Coronary artery (tissue), 2 donors: ENCODE data around the gene PNPLA7.
"Not testable (repeated sequence)": the region's sequence is repeated elsewhere in the genome, so short reads cannot be mapped to it uniquely, and the experiment has no call there.

ENCODE experiments used
- DNase-seq: peaks from one replicate; pipeline ENCODE4 v3.0.0-alpha.2; 2017; ENCODE audit warnings: low spot score
- H3K27ac ChIP-seq, 2 donors: fragments of 200-600 bp; sonication (generic); one replicate each; pipeline ENCODE4 v1.5.1; 2016 to 2019
- H3K4me3 ChIP-seq: fragments of 200-600 bp; sonication (generic); 2 replicates; pipeline ENCODE4 v1.5.1; 2016; ENCODE audit warnings: mild to moderate bottlenecking, moderate library complexity
- TF ChIP-seq, protein P1 (sequence below): fragments of 200-600 bp; sonication (generic); IDR thresholded peaks from one replicate; pipeline ENCODE4 v1.5.1; 2019; ENCODE audit warnings: antibody characterized with exemption

PNPLA7 gene

DNA sequence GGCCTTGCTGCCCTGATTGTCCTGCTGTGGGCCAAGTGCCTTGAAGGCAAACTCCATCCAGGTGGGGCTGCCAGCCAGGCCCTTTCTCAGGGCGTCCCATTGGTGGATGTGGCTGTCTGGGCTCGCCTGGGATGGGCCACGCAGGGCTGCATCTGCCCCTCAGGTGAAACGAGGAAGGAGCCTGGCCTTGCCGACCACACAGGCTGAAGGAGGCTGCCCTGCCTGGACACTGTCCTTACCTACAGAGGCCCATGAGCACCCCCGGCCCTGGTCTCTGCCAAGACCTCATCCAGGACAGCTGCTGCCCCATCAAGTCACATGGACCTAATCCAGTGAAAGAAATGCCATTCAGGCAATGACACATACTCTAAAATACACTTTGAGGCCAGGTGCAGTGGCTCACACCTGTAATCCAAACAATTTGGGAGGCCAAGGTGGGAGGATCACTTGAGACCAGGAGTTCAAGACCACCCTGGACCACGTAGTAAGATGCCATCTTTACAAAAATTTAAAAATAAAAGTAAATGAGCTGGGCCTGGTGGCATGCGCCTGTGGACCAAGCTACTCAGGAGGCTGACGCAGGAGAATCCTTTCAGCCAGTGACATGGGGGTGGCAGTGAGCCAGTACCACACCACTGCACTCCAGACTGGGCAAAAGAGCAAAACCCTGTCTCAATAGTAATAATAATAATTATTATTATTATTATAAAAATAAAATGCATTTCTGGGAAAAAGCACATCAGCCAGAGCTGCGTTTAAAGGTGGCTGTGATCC lies 33.9 kb downstream of the PNPLA7 start:
- Histone ChIP-seq H3K27ac (no peak overlapping the region), H3K4me3 (no peak overlapping the region)
- no peak for DNase-seq
- TF ChIP-seq, protein P1, sequence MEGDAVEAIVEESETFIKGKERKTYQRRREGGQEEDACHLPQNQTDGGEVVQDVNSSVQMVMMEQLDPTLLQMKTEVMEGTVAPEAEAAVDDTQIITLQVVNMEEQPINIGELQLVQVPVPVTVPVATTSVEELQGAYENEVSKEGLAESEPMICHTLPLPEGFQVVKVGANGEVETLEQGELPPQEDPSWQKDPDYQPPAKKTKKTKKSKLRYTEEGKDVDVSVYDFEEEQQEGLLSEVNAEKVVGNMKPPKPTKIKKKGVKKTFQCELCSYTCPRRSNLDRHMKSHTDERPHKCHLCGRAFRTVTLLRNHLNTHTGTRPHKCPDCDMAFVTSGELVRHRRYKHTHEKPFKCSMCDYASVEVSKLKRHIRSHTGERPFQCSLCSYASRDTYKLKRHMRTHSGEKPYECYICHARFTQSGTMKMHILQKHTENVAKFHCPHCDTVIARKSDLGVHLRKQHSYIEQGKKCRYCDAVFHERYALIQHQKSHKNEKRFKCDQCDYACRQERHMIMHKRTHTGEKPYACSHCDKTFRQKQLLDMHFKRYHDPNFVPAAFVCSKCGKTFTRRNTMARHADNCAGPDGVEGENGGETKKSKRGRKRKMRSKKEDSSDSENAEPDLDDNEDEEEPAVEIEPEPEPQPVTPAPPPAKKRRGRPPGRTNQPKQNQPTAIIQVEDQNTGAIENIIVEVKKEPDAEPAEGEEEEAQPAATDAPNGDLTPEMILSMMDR, result no peak

- DNase-seq, result no peak
- Histone ChIP-seq H3K27ac (no peak overlapping the region), H3K4me3 (no peak overlapping the region)
- TF ChIP-seq, protein P1, result no peak
Measured at GRCh38 chr9:137515338-137515724, 34.9 kb downstream of the PNPLA7 start.

GRCh38 chr9:137514691-137515337 lies 35.4 kb downstream of the PNPLA7 start:
- TF ChIP-seq, protein P1, result no peak
- no peak for DNase-seq
- Histone ChIP-seq H3K27ac (no peak overlapping the region), H3K4me3 (no peak overlapping the region)

DNA sequence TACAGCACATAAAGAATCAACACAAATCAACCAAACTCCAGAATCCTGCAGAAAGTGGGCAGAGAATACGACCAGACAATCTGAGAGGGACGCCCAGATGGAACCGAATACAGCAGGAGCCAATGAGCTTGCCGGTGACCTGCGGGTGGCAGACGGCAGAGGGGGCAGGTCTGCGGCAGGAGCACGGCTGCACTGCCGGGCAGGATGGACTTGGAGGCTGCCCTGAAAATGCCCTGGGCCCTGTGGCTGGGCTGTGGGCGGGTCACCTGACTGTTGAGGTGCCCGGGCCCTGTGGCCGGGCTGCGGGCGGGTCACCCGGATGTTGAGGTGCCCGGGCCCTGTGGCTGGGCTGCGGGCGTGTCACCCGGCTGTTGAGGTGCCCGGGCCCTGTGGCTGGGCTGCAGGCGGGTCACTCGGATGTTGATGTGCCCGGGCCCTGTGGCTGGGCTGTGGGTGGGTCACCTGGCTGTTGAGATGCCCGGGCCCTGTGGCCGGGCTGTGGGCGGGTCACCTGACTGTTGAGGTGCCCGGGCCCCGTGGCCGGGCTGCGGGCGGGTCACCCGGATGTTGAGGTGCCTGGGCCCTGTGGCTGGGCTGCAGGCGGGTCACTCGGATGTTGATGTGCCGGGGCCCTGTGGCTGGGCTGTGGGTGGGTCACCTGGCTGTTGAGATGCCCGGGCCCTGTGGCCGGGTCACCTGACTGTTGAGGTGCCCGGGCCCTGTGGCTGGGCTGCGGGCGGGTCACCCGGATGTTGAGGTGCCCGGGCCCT lies 36.2 kb downstream of the PNPLA7 start:
- not testable (repeated sequence) for DNase-seq, H3K4me3 ChIP-seq, H3K27ac ChIP-seq

DNA sequence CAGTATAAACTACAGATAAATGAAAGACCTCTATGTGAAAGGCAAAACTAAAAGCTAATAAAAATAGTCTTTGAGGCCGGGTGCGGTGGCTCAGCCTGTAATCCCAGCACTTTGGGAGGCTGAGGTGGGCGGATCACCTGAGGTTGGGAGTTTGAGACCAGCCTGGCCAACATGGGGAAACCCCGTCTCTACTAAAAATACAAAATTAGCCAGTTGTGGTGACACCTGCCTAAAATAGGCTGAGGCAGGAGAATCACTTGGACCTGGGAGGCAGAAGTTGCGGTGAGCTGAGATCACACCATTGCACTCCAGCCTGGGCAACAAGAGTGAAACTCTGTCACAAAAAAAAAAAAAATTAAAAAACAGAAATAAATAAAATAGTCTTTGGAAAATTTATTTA lies 37.1 kb downstream of the PNPLA7 start:
- H3K4me3 ChIP-seq, H3K27ac ChIP-seq, DNase-seq: not testable (repeated sequence)

DNA sequence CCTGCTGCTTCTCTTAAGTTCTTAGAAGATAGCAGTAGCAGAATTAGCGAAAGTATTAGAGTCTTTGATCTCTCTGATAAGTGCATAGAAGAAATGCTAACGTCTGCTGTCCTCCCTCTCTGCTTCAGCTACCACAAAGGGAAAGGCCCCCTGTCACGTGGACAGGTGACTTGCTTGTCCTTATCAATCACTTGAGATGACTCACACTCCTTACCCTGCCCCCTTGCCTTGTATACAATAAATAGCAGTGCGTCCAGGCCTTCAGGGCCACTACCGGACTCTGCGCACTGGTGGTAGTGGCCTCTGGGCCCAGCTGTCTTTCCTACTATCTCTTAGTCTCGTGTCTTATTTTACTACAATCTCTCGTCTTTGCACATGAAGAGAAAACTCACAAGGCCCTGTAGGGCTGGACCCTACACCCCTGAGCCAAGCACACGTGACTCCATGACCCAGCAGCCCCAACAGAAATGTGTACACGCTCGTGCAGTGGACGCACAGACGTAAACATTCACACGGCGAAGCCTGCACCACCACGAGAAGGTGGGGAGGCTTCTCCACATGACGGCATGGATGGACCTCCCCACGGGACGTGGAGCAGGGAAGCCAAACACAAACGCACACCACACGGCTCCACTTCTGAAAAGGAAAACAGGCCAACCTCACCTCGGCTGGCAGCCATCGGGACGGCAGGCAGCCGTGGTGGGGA lies 38.3 kb downstream of the PNPLA7 start:
- TF ChIP-seq, protein P1, result no peak
- Histone ChIP-seq H3K27ac (no peak overlapping the region), H3K4me3 (no peak overlapping the region)
- DNase-seq, result no peak

DNA sequence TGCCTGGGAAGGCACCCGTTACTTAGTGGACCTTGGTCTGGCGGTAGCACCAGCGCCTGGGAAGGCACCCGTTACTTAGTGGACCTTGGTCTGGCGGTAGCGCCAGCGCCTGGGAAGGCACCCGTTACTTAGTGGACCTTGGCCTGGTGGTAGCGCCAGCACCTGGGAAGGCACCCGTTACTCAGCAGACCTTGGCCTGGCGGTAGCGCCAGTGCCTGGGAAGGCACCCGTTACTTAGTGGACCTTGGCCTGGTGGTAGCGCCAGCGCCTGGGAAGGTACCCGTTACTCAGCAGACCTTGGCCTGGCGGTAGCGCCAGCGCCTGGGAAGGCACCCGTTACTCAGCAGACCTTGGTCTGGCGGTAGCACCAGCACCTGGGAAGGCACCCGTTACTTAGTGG lies 39.1 kb downstream of the PNPLA7 start:
- not testable (repeated sequence) for DNase-seq, H3K4me3 ChIP-seq

DNA sequence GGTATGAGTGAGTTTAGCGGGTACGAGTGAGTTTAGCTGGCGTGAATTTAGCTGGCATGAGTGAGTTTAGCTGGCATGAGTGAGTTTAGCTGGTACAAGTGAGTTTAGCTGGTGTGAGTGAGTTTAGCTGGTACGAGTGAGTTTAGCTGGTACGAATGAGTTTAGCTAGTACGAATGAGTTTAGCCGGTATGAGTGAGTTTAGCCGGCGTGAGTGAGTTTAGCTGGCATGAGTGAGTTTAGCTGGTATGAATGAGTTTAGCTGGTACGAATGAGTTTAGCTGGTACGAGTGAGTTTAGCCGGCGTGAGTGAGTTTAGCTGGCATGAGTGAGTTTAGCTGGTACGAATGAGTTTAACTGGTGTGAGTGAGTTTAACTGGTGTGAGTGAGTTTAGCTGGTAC lies 41.0 kb downstream of the PNPLA7 start:
- DNase-seq, result no peak
- TF ChIP-seq, protein P1, result no peak
- Histone ChIP-seq H3K27ac (no peak overlapping the region), H3K4me3 (no peak overlapping the region)

More for the DNA sequence above, 39.1 kb downstream of the PNPLA7 start:
- not testable (repeated sequence) for H3K27ac ChIP-seq
